ENCODE data around the gene TMEM11.

TMEM11 gene

DNA sequence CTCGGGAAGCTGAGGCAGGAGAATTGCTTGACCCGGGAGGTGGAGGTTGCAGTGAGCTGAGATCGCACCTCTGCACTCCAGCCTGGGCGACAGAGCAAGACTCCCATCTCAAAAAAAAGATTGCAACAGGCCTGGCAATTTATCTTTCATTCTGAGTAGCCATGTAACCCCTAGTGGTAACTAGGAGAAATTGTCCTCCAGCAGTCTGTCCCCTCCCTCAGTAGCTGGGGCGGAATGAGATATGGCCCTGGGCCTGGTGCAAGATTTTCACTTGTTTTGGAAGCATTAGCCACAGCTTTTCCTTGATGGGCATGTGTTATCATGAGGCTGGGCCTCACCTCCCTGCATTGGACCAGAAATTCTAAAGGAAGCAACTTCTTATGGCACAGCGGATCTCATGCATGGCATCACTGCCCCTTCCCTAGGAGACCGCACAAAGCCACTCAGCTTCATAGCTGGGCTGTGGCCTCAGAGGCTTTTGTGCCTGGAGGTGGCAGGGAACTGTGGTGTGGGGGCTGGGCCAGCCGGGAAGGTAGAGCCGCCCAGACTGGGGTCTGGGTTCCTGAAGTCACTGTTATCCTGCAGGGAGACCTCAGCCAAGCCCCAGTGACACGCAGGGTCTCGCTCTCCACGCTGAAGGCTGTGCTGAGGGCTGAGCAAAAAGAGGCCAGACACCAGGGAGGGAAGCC lies 25.9 kb upstream of the TMEM11 start:
- Mint-ChIP-seq H3K4me3 (no peak overlapping the region), H3K36me3 (ENCODE audit: low read depth) (no peaks in the 10 kb centered on the region), H3K27ac (peak overlapping the region in 1 of 3 experiments; percentile 47), H3K4me1 (no peaks in the 10 kb centered on the region), H3K9me3 (no peaks in the 10 kb centered on the region), H3K27me3 (ENCODE audit: low read depth) (no peaks in the 10 kb centered on the region)
- TF ChIP-seq, protein P1, sequence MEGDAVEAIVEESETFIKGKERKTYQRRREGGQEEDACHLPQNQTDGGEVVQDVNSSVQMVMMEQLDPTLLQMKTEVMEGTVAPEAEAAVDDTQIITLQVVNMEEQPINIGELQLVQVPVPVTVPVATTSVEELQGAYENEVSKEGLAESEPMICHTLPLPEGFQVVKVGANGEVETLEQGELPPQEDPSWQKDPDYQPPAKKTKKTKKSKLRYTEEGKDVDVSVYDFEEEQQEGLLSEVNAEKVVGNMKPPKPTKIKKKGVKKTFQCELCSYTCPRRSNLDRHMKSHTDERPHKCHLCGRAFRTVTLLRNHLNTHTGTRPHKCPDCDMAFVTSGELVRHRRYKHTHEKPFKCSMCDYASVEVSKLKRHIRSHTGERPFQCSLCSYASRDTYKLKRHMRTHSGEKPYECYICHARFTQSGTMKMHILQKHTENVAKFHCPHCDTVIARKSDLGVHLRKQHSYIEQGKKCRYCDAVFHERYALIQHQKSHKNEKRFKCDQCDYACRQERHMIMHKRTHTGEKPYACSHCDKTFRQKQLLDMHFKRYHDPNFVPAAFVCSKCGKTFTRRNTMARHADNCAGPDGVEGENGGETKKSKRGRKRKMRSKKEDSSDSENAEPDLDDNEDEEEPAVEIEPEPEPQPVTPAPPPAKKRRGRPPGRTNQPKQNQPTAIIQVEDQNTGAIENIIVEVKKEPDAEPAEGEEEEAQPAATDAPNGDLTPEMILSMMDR (IDR thresholded peaks at IDR 0.05; ENCODE audit: unreplicated experiment in 3 of 3): peak; percentile 37 to 54 (median 54)

DNA sequence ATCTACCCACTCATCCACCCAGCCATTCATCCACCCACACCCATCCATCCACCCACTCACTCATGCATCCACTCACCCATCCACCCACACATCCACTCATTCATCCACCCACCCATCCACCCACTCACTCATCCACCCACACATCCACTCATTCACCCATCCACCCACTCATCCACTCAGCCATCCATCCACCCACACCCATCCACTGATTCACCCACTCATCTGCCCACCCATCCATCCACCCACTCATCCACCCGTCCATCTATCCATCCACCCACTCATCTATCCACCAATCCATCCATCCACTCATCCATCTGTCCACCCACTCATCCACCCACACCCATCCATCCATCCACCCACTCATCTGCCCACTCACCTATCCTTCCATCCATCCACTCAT lies 22.0 kb upstream of the TMEM11 start:
- Mint-ChIP-seq H3K27me3 (ENCODE audit: low read depth) (peaks cover 3% of the 10 kb centered on the region), H3K4me1 (no peaks in the 10 kb centered on the region), H3K4me3 (no peak overlapping the region), H3K36me3 (ENCODE audit: low read depth) (peaks cover 4% of the 10 kb centered on the region), H3K27ac (no peak overlapping the region), H3K9me3 (peaks cover 6% of the 10 kb centered on the region)
- TF ChIP-seq, protein P1 (IDR thresholded peaks at IDR 0.05; ENCODE audit: unreplicated experiment in 3 of 3): no peak

DNA sequence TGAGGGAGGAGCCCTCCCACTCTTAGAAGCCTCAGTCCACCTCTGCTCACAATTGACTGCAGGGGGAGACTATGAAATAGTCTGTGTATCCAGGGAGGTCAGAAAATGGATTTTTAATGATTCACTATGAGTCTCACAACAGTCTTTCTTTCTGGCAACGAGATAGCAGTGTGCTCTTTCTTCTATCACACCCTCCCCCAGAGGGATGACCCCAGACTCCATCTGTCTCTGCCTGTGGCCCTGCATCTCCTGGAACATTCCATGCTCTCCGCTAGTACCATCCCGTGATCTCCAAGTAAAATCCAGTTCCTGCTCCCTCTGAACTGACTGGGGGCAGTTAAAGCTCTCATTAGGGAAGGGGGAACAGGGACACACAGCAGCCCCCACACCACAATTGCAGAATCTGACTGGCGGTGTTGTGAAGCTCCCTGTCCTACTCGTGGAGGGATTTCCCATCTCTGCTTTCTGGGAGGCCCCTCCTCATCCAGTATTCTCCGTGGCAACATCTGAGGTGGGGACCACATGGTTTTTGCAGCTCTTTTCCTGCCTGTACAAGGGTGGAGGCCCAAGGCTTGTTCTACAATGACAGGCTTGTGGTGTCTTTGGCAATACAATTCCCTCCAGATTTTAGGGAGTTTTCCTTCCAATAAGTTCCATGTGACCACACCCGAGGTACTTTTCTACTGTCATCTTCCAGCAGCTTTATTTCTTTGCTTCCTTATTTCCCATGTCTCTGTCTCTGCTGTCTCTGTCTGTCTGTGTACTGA lies 19.8 kb upstream of the TMEM11 start:
- peaks cover 6% of the 10 kb centered on the region for H3K9me3 Mint-ChIP-seq
- no peak overlapping the region for H3K4me3 Mint-ChIP-seq
- H3K36me3 Mint-ChIP-seq (ENCODE audit: low read depth): peaks cover 4% of the 10 kb centered on the region
- TF ChIP-seq, protein P1 (IDR thresholded peaks at IDR 0.05; ENCODE audit: unreplicated experiment in 3 of 3): no peak
- no peaks in the 10 kb centered on the region for H3K4me1 Mint-ChIP-seq
- peak overlapping the region in 1 of 3 experiments; percentile 48 for H3K27ac Mint-ChIP-seq
- H3K27me3 Mint-ChIP-seq (ENCODE audit: low read depth): peaks cover 3% of the 10 kb centered on the region

DNA sequence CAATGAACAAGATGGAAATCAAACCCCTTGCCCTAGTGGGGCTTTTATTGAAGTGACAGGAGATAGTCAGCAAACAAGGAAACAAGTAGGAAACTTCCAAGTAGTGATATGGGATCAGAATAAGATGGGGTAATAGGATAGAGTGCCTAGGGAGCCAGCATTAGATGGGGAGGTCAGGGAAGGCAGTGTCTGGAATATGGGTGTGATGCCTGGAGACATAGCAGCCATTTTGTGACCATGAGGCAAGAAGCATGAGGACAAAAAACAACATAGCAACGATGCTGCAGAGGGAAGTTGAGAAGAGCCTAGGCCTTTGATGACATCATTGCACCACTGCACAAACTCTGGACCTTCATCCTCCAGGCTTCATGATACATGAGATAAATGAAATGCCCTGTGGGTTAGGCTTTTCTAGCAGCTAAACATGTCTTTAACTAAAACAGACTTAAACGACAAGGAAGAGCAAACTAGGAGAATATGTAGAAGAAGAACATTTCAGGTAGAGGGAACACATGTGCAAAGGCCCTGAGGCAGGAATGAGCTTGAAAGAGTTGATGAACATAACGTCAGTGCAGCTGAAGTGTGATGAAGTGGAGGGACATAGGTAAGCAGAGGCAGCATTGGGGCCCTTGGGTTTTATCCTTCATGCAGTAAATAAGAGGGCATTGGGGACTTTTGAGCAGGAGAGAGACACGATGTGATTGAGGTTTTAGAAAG lies 18.2 kb upstream of the TMEM11 start:
- H3K4me1 Mint-ChIP-seq: no peaks in the 10 kb centered on the region

DNA sequence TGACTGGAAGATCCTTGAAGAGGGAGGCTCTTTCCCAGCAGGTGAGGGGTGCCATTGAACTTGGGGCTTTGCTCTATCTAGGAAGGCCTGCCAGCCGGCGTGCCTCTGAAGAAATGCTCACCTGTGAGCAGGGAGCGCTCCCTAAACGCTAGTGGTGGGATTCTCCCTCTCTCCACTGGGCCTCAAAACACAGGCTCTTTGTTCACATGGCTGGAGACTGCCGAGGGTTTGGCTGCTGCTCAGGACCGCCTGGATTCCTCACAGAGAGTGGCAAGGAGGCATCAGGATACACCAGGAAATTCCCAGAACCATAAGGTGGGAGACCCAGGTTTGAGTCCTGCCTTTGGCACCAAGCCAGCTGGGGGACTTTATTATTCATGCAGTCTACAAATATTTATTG lies 17.6 kb upstream of the TMEM11 start:
- H3K4me3 Mint-ChIP-seq: no peak overlapping the region
- H3K4me1 Mint-ChIP-seq: no peaks in the 10 kb centered on the region
- no peak overlapping the region for H3K27ac Mint-ChIP-seq

More for the DNA sequence above, 18.2 kb upstream of the TMEM11 start:
- Mint-ChIP-seq H3K36me3 (ENCODE audit: low read depth) (peaks cover 4% of the 10 kb centered on the region), H3K27me3 (ENCODE audit: low read depth) (peaks cover 3% of the 10 kb centered on the region), H3K9me3 (peaks cover 6% of the 10 kb centered on the region), H3K27ac (no peak overlapping the region), H3K4me3 (no peak overlapping the region)
- TF ChIP-seq, protein P1 (IDR thresholded peaks at IDR 0.05; ENCODE audit: unreplicated experiment in 3 of 3): no peak

More for the DNA sequence above, 17.6 kb upstream of the TMEM11 start:
- Mint-ChIP-seq H3K9me3 (peaks cover 6% of the 10 kb centered on the region), H3K27me3 (ENCODE audit: low read depth) (peaks cover 3% of the 10 kb centered on the region), H3K36me3 (ENCODE audit: low read depth) (peaks cover 4% of the 10 kb centered on the region)
- TF ChIP-seq, protein P1 (IDR thresholded peaks at IDR 0.05; ENCODE audit: unreplicated experiment in 3 of 3): no peak

Measured in nephron (organoid).